NCI-H82 (cell line): Measurements from ENCODE around the gene NALCN.

Experiments
- DNase-seq: peaks from one replicate; lab custom pipeline; 2025; lab: John Stamatoyannopoulos, UW

The NALCN gene

GRCh38 chr13:101416181-101417042, at the start of gene NALCN:
Gene NALCN (minus strand): TSS chr13:101416508. CDS start chr13:101399126, 17,382 bp downstream.
- peak; percentile 64 for DNase-seq

- peak; percentile 45 for DNase-seq
Measured at GRCh38 chr13:101465877-101466276, 49.6 kb upstream of the NALCN start.

- no peak for DNase-seq
Measured at GRCh38 chr13:101457176-101457575, 40.9 kb upstream of the NALCN start.

- no peak for DNase-seq
Measured at GRCh38 chr13:101455863-101456262, 39.6 kb upstream of the NALCN start.

GRCh38 chr13:101454767-101455166, 38.5 kb upstream of the NALCN start:
- DNase-seq, result no peak

GRCh38 chr13:101453784-101454201, 37.5 kb upstream of the NALCN start:
- no peak for DNase-seq

- no peak for DNase-seq
Measured at GRCh38 chr13:101452519-101453485, 36.5 kb upstream of the NALCN start, which contains the start of gene ITGBL1. Gene ITGBL1 (plus strand): TSS chr13:101452675. CDS start chr13:101452834, 159 bp downstream.

GRCh38 chr13:101451641-101452040, 35.3 kb upstream of the NALCN start:
- no peak for DNase-seq

GRCh38 chr13:101450749-101451130, 34.4 kb upstream of the NALCN start:
- no peak for DNase-seq

- no peak for DNase-seq
Measured at GRCh38 chr13:101449790-101450748, 33.8 kb upstream of the NALCN start.

GRCh38 chr13:101447852-101448251, 31.5 kb upstream of the NALCN start:
- peak; percentile 48 for DNase-seq

GRCh38 chr13:101434486-101434885, 18.2 kb upstream of the NALCN start:
- no peak for DNase-seq

GRCh38 chr13:101433895-101434294, 17.6 kb upstream of the NALCN start:
- no peak for DNase-seq

GRCh38 chr13:101429733-101430132, 13.4 kb upstream of the NALCN start:
- no peak for DNase-seq

- DNase-seq, result no peak
Measured at GRCh38 chr13:101425623-101426022, 9.3 kb upstream of the NALCN start.

GRCh38 chr13:101425156-101425471, 8.8 kb upstream of the NALCN start:
- DNase-seq, result no peak

- DNase-seq, result no peak
Measured at GRCh38 chr13:101424381-101425155, 8.3 kb upstream of the NALCN start.

- DNase-seq, result no peak
Measured at GRCh38 chr13:101423872-101424271, 7.6 kb upstream of the NALCN start.

GRCh38 chr13:101417501-101417900, 1.2 kb upstream of the NALCN start:
- DNase-seq, result no peak

GRCh38 chr13:101417043-101417406, 717 bp upstream of the NALCN start:
- peak; percentile 80 for DNase-seq
